ENCODE results near the gene TRAPPC14. TPM values are rescaled to one million over a fixed set of nuclear protein-coding genes. Genes with fewer than 3 reads are reported as not detected.

The TRAPPC14 gene
- total and polyA plus RNA-seq, 9 donors: 5.8 to 13.9 (median 10.8) TPM

DNA sequence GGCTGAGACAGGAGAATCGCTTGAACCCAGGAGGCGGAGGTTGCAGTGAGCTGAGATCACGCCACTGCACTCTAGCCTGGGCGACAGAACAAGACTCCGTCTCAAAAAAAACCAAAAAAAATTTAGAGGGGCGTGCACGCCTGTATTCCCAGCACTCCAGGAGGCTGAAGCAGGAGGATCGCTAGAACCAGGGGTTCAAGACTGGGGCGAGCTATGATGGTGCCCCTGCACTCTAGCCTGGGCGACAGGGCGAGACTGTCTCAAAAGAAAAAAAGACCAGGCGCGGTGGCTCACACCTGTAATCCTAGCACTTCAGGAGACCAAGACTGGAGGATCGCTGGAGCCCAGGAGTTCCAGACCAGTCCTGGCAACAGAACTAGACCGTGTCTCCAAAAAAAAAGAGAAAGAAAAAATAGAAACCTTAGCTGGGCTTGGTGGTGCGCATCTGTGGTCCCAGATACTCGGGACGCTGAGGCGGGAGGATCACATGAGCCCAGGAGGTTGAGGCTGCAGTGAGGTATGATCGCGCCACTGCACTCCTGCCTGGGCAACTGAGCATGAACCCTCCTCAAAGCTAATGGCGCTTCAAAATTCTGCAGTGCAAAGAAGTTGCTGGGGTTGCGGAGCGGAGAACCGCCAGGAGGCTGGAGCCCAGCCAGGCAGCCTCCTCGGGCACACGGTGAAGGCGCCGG is 32.1 kb downstream of the TRAPPC14 start:
- peak overlapping the region; percentile 93 for H3K27ac ChIP-seq (ENCODE audit: low read length)
- peak overlapping the region; percentile 55 for H3K4me3 ChIP-seq (ENCODE audit: low read length)
- H3K4me1 ChIP-seq (ENCODE audit: control insufficient read depth, insufficient read depth, low read length): peaks cover 18% of the 10 kb centered on the region
- peaks cover 22% of the 10 kb centered on the region for H3K36me3 ChIP-seq (ENCODE audit: control insufficient read depth, insufficient read depth, low read length)
- H3K27me3 ChIP-seq (ENCODE audit: control insufficient read depth, insufficient read depth, low read length): no peaks in the 10 kb centered on the region
- no peaks in the 10 kb centered on the region for H3K9me3 ChIP-seq (replicated peaks; ENCODE audit: control insufficient read depth, low read depth, low read length)
- DNase-seq: no peak
- WGBS (ENCODE audit: insufficient coverage): 8% methylated on average over 29 of the region's 29 CpGs

DNA sequence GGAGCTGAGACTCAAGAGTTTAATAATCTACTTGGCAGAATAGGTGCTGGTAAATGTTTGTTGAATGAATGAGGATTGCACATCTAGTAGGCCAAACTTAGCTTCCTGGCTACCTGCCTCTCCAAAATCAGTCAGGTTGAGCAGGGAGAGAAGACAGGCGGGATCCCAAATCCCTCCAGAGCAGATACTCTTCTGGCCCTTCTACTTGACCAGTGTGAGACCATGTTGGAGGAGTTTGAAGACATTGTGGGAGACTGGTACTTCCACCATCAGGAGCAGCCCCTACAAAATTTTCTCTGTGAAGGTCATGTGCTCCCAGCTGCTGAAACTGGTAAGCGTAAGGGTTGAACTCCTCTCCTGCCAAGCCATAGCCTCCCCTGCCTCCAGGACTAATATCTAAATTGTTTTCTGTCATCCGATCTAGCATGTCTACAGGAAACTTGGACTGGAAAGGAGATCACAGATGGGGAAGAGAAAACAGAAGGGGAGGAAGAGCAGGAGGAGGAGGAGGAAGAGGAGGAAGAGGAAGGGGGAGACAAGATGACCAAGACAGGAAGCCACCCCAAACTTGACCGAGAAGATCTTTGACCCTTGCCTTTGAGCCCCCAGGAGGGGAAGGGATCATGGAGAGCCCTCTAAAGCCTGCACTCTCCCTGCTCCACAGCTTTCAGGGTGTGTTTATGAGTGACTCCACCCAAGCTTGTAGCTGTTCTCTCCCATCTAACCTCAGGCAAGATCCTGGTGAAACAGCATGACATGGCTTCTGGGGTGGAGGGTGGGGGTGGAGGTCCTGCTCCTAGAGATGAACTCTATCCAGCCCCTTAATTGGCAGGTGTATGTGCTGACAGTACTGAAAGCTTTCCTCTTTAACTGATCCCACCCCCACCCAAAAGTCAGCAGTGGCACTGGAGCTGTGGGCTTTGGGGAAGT is 34.0 kb downstream of the TRAPPC14 start:
- peaks cover 22% of the 10 kb centered on the region for H3K36me3 ChIP-seq (ENCODE audit: control insufficient read depth, insufficient read depth, low read length)
- H3K27me3 ChIP-seq (ENCODE audit: control insufficient read depth, insufficient read depth, low read length): no peaks in the 10 kb centered on the region
- H3K27ac ChIP-seq (ENCODE audit: low read length): no peak overlapping the region
- peaks cover 23% of the 10 kb centered on the region for H3K4me1 ChIP-seq (ENCODE audit: control insufficient read depth, insufficient read depth, low read length)
- no peaks in the 10 kb centered on the region for H3K9me3 ChIP-seq (replicated peaks; ENCODE audit: control insufficient read depth, low read depth, low read length)
- H3K4me3 ChIP-seq (ENCODE audit: low read length): no peak overlapping the region
- WGBS (ENCODE audit: insufficient coverage): 80% methylated on average over 2 of the region's 4 CpGs
- no peak for DNase-seq

DNA sequence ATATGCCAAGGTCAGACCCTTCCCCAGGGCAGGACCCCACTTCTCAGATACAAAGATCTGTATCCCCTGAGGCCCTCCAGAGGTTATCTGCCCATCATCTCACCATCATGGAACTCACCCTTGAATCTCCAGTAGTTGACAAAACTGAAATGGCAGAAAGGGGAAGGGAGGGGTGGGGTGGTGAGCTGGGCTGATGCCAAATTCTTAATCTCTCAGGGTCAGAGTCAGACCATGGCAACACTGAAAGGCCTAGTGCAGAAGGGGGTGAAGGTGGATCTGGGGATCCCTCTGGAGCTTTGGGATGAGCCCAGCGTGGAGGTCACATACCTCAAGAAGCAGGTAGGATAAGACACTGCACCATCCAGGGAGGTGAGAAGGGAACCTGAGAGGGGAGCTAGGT is 36.0 kb downstream of the TRAPPC14 start:
- 67% methylated on average over 1 of the region's 1 CpG for WGBS (ENCODE audit: insufficient coverage)
- Histone ChIP-seq H3K4me3 (ENCODE audit: low read length) (no peak overlapping the region), H3K27me3 (ENCODE audit: control insufficient read depth, insufficient read depth, low read length) (no peaks in the 10 kb centered on the region), H3K27ac (ENCODE audit: low read length) (no peak overlapping the region), H3K9me3 (replicated peaks; ENCODE audit: control insufficient read depth, low read depth, low read length) (no peaks in the 10 kb centered on the region), H3K4me1 (ENCODE audit: control insufficient read depth, insufficient read depth, low read length) (peaks cover 19% of the 10 kb centered on the region), H3K36me3 (ENCODE audit: control insufficient read depth, insufficient read depth, low read length) (peaks cover 22% of the 10 kb centered on the region)
- peak; percentile 4 for DNase-seq

DNA sequence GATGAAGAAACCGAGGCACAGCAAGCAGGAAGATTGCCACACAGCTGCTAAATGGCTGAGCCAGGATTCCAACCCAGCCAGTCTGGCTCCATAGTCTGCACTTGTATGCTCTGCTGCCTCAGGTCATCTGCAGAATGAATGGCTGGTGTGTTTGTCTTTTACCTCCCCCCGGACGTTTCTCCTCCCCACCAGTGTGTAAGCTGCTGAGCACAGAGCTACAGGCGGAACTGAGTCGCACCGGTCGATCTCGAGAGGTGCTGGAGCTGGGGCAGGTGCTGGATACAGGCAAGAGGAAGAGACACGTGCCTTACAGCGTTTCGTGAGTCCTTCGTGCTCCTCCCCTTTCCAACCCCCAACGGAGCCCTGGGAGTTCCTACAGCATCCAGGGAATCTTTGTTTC is 36.5 kb downstream of the TRAPPC14 start:
- Histone ChIP-seq H3K27me3 (ENCODE audit: control insufficient read depth, insufficient read depth, low read length) (no peaks in the 10 kb centered on the region), H3K4me3 (ENCODE audit: low read length) (no peak overlapping the region), H3K9me3 (replicated peaks; ENCODE audit: control insufficient read depth, low read depth, low read length) (no peaks in the 10 kb centered on the region), H3K27ac (ENCODE audit: low read length) (no peak overlapping the region), H3K4me1 (ENCODE audit: control insufficient read depth, insufficient read depth, low read length) (peaks cover 19% of the 10 kb centered on the region), H3K36me3 (ENCODE audit: control insufficient read depth, insufficient read depth, low read length) (peaks cover 22% of the 10 kb centered on the region)
- 60% methylated on average over 1 of the region's 13 CpGs for WGBS (ENCODE audit: insufficient coverage)
- peak; percentile 5 for DNase-seq

DNA sequence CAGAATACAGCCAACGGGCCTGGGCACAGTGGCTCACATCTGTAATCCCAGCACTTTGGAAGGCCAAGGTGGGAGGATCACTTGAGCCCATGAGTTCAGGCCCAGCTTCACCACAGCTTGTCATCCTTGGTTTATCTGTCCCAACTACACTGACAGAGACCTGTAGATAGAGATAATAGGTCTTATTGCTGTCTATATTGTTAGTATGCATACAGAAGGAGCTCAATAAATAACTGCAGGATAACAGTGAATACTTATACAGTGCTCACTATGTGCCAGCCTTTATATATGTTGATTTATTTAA is 37.8 kb downstream of the TRAPPC14 start:
- no peaks in the 10 kb centered on the region for H3K27me3 ChIP-seq (ENCODE audit: control insufficient read depth, insufficient read depth, low read length)
- peak overlapping the region; percentile 87 for H3K4me3 ChIP-seq (ENCODE audit: low read length)
- H3K27ac ChIP-seq (ENCODE audit: low read length): no peak overlapping the region
- no peak for DNase-seq
- peaks cover 22% of the 10 kb centered on the region for H3K36me3 ChIP-seq (ENCODE audit: control insufficient read depth, insufficient read depth, low read length)
- H3K9me3 ChIP-seq (replicated peaks; ENCODE audit: control insufficient read depth, low read depth, low read length): no peaks in the 10 kb centered on the region
- WGBS (ENCODE audit: insufficient coverage): 29% methylated on average over 1 of the region's 1 CpG
- H3K4me1 ChIP-seq (ENCODE audit: control insufficient read depth, insufficient read depth, low read length): peaks cover 14% of the 10 kb centered on the region

DNA sequence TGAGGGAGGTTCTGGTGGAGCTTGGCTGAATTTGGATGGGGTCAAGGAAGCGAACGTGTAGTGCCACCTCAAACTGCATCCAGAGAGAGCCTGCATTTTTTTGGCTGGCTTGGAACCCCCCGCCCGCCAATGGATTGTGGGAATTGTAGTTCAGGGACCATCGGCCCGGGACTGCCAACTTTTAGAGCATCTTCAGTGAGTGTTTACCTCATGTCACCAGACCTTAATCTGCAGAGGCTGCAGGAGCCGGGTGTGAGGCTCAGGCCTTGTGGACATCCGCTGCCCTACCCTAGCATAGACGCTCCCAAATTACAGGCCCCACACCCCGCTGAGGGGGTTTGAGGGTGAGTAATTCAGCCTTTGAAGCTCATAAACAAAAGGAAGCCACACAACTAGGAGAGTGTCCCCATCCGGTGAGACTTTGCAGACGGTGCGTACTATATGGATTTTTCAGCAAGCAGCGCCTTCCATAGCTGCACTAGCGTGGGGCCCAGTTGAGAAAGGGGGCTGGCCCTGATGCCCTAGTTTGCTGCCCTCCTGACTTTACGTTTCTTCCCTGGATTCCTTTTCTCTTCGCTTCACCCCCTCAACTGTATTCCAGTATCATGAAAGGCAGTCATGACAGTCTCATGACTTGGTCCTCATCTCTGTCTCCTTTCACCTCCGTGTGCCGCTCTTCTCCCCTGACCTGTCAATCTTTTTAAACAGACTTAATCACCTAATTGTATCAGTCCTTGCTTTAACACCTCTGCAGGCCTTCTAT is 38.4 kb downstream of the TRAPPC14 start:
- H3K4me1 ChIP-seq (ENCODE audit: control insufficient read depth, insufficient read depth, low read length): peaks cover 14% of the 10 kb centered on the region
- H3K36me3 ChIP-seq (ENCODE audit: control insufficient read depth, insufficient read depth, low read length): peaks cover 21% of the 10 kb centered on the region
- H3K4me3 ChIP-seq (ENCODE audit: low read length): peak overlapping the region; percentile 87
- DNase-seq: peak; percentile 91
- 11% methylated on average over 14 of the region's 19 CpGs for WGBS (ENCODE audit: insufficient coverage)
- H3K27ac ChIP-seq (ENCODE audit: low read length): peak overlapping the region; percentile 90
- no peaks in the 10 kb centered on the region for H3K27me3 ChIP-seq (ENCODE audit: control insufficient read depth, insufficient read depth, low read length)
- no peaks in the 10 kb centered on the region for H3K9me3 ChIP-seq (replicated peaks; ENCODE audit: control insufficient read depth, low read depth, low read length)

DNA sequence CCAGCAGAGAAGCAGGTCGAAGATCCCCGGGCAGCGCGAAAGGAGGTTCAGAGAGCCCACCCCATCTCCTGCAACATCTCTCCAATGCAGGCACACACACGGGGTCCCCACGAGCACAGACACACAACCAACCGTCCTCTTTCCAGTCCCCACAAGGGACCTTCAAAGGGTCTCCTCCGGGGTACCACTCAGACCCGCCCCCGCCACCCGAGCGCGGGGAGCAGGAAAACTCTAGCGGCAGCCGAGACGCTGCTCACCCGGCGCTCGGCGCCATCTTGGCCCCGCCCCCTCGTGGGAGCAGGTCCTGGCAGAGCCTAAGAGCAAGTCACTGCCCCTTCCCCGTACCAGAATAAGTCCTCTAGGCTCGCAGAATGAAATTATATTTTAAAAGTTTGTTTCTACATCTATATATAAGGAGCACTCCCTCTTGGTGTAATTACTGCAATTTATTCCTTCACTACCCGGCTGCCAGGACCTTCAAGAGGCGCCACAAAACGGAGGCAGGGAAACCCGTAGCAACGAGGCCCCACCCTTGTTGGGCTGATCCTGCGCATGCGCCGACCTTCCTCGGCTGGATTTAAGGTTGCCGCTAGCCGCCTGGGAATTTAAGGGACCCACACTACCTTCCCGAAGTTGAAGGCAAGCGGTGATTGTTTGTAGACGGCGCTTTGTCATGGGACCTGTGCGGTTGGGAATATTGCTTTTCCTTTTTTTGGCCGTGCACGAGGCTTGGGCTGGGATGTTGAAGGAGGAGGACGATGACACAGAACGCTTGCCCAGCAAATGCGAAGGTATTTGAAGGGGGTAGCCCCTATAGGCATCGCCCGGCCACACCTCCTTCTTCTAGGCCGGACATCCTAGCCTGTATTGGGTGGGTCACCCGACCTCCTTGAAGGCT is 39.2 kb downstream of the TRAPPC14 start, which contains the start of the genes CNPY4 and TAF6:
TSS of gene CNPY4 (plus strand) at position 563 of the 898 bp plus-strand sequence. CDS start at position 674, 111 bp downstream.
TSS of gene TAF6 (minus strand) at position 287 of the 898 bp plus-strand sequence. CDS start 5,149 bp downstream, outside the sequence.
- Histone ChIP-seq H3K4me3 (ENCODE audit: low read length) (peak within 1 kb of the TSS; percentile 87), H3K4me1 (ENCODE audit: control insufficient read depth, insufficient read depth, low read length) (peaks cover 14% of the 10 kb centered on the region), H3K9me3 (replicated peaks; ENCODE audit: control insufficient read depth, low read depth, low read length) (no peaks in the 10 kb centered on the region), H3K36me3 (ENCODE audit: control insufficient read depth, insufficient read depth, low read length) (peaks cover 17% of the 10 kb centered on the region), H3K27me3 (ENCODE audit: control insufficient read depth, insufficient read depth, low read length) (no peaks in the 10 kb centered on the region), H3K27ac (ENCODE audit: low read length) (peak within 1 kb of the TSS; percentile 90)
- 0% methylated on average over 25 of the region's 49 CpGs for WGBS (ENCODE audit: insufficient coverage)
- DNase-seq: peak; percentile 98

DNA sequence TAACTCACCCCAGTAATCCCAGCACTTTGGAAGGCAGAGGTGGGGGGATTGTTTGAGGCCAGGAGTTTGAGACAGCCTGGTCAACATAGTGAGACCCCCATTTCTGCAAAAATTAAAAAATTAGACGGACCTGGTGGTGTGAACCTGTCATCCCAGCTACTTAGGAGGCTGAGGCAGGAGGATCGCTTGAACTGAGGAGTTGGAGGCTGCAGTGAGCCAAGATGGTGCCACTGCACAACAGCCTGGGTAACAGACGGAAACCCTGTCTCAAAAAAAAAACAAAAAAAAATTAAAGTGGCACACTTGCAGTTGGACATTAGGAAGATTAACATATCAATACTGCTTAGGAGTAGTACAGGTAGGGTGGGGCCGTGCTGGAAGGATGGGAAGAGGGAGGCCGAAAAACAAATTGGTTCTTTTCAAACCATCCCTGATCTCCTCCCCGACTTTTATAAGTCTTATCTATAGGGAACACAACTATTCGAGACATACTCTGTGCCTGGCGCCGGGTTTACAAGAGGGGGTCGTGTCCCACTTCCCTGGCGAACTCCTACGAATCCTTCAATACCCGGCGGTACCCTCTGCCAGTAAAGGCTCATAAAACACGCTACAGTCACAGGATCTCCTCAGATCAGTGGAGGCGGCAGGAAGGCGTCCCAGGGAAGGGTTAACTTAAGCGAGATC is 40.0 kb downstream of the TRAPPC14 start:
- peak; percentile 1 for DNase-seq
- 10% methylated on average over 15 of the region's 18 CpGs for WGBS (ENCODE audit: insufficient coverage)
- Histone ChIP-seq H3K36me3 (ENCODE audit: control insufficient read depth, insufficient read depth, low read length) (peaks cover 21% of the 10 kb centered on the region), H3K9me3 (replicated peaks; ENCODE audit: control insufficient read depth, low read depth, low read length) (no peaks in the 10 kb centered on the region), H3K4me3 (ENCODE audit: low read length) (peak overlapping the region; percentile 87), H3K4me1 (ENCODE audit: control insufficient read depth, insufficient read depth, low read length) (peaks cover 14% of the 10 kb centered on the region), H3K27ac (ENCODE audit: low read length) (peak overlapping the region; percentile 90), H3K27me3 (ENCODE audit: control insufficient read depth, insufficient read depth, low read length) (no peaks in the 10 kb centered on the region)

DNA sequence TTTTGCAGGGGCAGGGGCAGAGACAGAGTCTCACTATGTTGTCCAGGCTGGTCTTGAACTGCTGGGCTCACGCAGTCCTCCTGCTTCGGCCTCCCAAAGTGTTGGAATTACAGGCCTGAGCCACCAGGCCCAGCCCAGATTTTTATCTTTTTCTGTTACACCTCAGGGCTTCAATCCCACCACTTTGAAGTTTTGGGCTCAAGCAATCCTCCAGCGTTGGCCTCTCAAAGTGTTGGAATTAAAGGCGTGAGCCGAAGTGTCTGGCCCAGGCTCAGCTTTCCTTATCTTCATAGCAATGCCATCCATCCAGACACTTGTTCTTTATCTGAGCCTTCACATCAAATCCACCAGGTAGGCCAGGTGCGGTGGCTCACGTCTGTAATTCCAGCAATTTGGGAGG is 43.5 kb downstream of the TRAPPC14 start:
- H3K36me3 ChIP-seq (ENCODE audit: control insufficient read depth, insufficient read depth, low read length): peaks cover 42% of the 10 kb centered on the region
- 82% methylated on average over 3 of the region's 7 CpGs for WGBS (ENCODE audit: insufficient coverage)
- DNase-seq: no peak

More for the DNA sequence above, 43.5 kb downstream of the TRAPPC14 start:
- H3K4me1 ChIP-seq (ENCODE audit: control insufficient read depth, insufficient read depth, low read length): peaks cover 7% of the 10 kb centered on the region
- no peak overlapping the region for H3K27ac ChIP-seq (ENCODE audit: low read length)
- no peaks in the 10 kb centered on the region for H3K9me3 ChIP-seq (replicated peaks; ENCODE audit: control insufficient read depth, low read depth, low read length)
- H3K27me3 ChIP-seq (ENCODE audit: control insufficient read depth, insufficient read depth, low read length): no peaks in the 10 kb centered on the region
- H3K4me3 ChIP-seq (ENCODE audit: low read length): no peak overlapping the region

Measured in muscle of leg (tissue), 11 donors.